Caki2 (cell line): ENCODE results near the gene EIF2AK2. TPM values are rescaled to one million over a fixed set of nuclear protein-coding genes. Genes with fewer than 3 reads are reported as not detected.

Experiments
- DNase-seq: peaks from one replicate; pipeline ENCODE4 v3.0.0-alpha.2; 2015; ENCODE audit warnings: low read depth
- in situ Hi-C: cut with HindIII; loops from 2 replicates; pipeline ENCODE4 v1.10.0; 2016; ENCODE audit warnings: low sequenced_read_pairs, low pct_unique_long_range_greater_than_20kb, mixed read lengths
- total RNA-seq: library from RNA; depleted of rRNA; stranded (reverse); fragments of >200 nt; shearing (Covaris generic); gene quantifications from 2 replicates; pipeline ENCODE4 v1.2.3, GENCODE V29; 2014; ENCODE audit warnings: low replicate concordance; rRNA removed

Gene EIF2AK2
- total RNA-seq, 1 experiment from 2014 or later: 17.0 TPM

DNA sequence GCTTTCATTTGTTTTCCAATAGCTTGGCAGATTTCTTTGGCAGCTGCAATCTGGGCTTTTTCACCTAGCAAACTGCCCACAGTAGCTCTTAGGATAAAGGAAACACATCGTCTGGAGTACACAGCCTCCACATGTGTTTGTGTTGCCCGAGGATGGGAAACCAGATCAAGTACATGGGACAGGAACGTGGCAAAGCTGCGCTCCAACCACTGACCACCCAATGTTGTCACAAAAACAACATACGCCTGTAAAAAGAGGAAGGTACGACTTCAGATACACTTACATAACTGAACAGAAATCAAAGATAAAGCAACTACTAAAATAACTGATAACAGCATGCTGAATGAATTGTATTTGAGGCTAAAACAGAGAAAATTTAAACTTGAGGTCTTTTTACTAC is 88.1 kb downstream of the EIF2AK2 start:
- no peak for DNase-seq
- in situ Hi-C loops: no loop called here

DNA sequence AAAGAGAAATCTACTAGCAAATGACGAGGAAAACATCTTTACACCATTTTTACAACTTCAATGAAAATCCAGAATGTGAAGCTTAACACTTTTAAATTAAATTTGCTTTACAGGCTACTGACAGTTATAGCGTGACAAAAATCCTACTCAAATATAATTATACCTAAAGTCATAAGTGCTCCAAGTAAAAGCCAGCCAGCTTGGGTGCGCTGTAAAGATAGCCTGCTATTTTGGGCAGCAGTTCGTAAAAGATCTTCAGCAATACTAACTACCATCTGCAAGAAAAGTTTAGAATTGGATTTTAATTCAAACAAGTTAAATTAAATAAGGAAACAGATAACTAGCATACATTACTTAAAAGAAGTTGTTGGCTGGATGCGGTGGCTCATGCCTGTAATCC is 95.0 kb downstream of the EIF2AK2 start:
- no peak for DNase-seq
- in situ Hi-C loops: no loop called here

DNA sequence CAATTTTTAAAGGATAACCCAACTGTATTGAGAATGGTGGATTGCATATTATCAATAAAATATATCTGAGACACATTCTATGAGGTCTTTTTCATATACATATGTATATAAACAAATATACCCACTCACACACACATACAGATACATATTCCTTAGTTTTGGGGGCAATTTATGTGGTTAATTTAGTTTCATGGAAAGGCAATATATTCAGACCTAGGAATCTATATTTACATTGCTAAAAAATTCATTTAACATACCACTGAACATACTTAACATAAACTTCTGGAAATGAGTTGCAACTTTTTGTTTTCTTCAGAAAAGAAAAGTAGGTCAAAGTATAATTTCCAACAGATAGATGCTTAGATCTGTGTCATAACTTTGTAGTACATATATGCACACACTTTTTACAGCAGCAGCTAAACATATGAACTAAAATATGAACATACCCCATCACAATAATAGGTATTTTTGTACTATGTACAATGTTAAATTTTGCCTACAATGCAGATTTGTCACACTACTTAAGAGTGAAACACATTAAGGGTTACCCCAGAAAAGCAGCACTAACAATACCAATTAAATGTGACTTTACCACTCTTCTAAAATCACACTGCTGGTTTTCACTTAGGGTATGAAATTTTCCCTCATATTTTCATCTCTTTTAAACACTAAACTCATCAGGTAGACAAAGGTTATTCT is 95.6 kb downstream of the EIF2AK2 start:
- in situ Hi-C loops: no loop called here
- no peak for DNase-seq

DNA sequence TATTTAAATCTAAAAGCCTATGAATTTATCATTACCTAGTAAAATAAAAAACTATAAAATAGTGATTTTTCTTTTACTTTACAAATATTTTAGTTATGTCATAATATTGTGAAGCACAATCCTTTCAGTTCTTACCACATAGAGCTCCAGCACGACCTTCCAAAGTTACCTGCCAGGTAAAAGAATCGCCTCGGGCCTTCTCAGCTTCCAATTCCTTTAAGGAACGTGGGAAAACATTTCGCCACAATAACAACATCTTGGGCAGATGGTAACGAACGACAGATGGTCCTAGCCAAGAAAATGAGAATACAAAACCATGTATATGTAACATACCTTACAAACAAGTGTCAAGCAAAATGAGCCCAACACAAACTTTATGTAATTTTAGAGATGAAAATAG is 96.3 kb downstream of the EIF2AK2 start:
- DNase-seq: no peak
- in situ Hi-C loops: no loop called here

DNA sequence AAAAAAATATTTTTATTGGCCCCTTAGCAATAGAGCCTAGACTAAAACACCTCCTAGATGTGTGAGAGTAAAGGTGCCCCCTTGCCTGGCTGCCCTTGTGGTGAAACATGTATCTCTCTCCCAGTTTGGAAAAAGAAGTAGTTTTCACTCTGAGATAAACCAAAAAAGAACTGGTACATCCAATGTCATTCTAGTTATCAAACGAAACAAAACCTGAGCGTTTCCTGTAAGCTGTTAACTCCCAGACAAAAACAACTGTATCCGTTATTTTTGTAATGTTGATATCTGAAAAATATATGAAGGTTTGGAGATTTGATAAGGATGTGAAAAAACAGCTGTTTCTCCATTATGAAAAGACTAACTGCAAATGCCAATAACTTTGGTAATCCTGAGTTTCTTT is 96.9 kb downstream of the EIF2AK2 start:
- DNase-seq: no peak
- in situ Hi-C loops: no loop called here

DNA sequence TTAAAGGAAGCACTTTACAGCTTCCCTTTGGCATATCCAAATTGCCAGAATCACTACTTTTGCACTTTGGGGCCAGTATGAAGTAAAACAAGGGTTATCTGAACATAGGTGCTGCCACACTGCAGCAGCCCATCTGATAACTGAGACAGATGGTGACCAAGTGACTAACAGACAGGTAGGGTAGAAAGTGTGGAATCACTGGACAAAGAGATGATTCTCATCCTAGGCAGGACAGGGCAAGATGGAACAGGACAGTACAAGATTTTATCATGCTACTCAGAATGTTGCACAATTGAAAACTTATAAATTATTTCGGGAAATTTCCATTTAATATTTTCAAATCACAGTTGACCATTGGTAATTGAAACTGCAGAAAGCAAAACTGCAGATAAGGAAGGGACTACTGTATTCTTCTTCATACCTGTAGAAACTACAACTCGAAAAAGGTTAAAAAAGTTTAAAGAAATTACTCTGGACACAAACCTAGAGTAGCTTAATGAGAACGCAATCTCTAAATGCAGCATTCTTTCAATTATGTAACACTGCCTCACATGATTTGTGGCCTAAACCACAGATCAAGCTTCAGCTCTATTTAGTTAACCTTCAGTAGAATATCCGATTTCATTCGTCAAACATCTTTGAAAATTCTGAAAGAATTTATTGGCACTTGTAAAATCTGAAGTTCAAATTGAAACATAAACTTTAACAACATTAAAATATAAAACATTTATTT is 104.0 kb downstream of the EIF2AK2 start:
- in situ Hi-C loops: no loop called here
- DNase-seq: no peak

Other genes starting within 250 kb of the EIF2AK2 start
- 5.7 and 7.8 TPM in 2 replicates for gene STRN, start 190.4 kb downstream of the EIF2AK2 start, total RNA-seq
- 2.8 and 5.8 TPM in 2 replicates for gene HEATR5B, start 72.6 kb downstream of the EIF2AK2 start, total RNA-seq
- 2.1 and 3.9 TPM in 2 replicates for gene GPATCH11, start 72.5 kb downstream of the EIF2AK2 start, total RNA-seq
- gene SULT6B1, start 31.7 kb upstream of the EIF2AK2 start, total RNA-seq: not detected in 2 replicates
- 22.1 and 25.8 TPM in 2 replicates for gene CEBPZOS, start 39.5 kb upstream of the EIF2AK2 start, total RNA-seq
- gene CEBPZ, start 74.6 kb upstream of the EIF2AK2 start, total RNA-seq: 23.7 and 31.9 TPM in 2 replicates
- gene NDUFAF7, start 74.7 kb upstream of the EIF2AK2 start, total RNA-seq: 17.1 and 19.2 TPM in 2 replicates
- 8.4 and 32.7 TPM in 2 replicates for gene PRKD3, start 167.9 kb upstream of the EIF2AK2 start, total RNA-seq
- gene QPCT, start 187.7 kb upstream of the EIF2AK2 start, total RNA-seq: 8.5 and 12.1 TPM in 2 replicates